Epithelial cell of esophagus (primary cell): ENCODE results near the gene ACIN1.

Experiments used
- DNase-seq: peaks from one replicate; pipeline ENCODE4 v3.0.0; 2010; ENCODE audit warnings: low read depth
- H3K4me3 ChIP-seq: 2 replicates; pipeline ENCODE4 v1.5.1; 2011; ENCODE audit warnings: mild to moderate bottlenecking, low read length, control low read depth
- CTCF ChIP-seq: IDR thresholded peaks from 2 replicates; pipeline ENCODE4 v1.5.1; 2011; ENCODE audit warnings: low read depth, mild to moderate bottlenecking, low read length, control low read depth, inconsistent platforms; ENCODE audit not compliant: insufficient read depth; ENCODE audit errors: missing control alignments

Gene ACIN1, protein sequence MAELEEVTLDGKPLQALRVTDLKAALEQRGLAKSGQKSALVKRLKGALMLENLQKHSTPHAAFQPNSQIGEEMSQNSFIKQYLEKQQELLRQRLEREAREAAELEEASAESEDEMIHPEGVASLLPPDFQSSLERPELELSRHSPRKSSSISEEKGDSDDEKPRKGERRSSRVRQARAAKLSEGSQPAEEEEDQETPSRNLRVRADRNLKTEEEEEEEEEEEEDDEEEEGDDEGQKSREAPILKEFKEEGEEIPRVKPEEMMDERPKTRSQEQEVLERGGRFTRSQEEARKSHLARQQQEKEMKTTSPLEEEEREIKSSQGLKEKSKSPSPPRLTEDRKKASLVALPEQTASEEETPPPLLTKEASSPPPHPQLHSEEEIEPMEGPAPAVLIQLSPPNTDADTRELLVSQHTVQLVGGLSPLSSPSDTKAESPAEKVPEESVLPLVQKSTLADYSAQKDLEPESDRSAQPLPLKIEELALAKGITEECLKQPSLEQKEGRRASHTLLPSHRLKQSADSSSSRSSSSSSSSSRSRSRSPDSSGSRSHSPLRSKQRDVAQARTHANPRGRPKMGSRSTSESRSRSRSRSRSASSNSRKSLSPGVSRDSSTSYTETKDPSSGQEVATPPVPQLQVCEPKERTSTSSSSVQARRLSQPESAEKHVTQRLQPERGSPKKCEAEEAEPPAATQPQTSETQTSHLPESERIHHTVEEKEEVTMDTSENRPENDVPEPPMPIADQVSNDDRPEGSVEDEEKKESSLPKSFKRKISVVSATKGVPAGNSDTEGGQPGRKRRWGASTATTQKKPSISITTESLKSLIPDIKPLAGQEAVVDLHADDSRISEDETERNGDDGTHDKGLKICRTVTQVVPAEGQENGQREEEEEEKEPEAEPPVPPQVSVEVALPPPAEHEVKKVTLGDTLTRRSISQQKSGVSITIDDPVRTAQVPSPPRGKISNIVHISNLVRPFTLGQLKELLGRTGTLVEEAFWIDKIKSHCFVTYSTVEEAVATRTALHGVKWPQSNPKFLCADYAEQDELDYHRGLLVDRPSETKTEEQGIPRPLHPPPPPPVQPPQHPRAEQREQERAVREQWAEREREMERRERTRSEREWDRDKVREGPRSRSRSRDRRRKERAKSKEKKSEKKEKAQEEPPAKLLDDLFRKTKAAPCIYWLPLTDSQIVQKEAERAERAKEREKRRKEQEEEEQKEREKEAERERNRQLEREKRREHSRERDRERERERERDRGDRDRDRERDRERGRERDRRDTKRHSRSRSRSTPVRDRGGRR

GRCh38 chr14:23094666-23095195 is at the start of gene ACIN1:
Gene ACIN1 (minus strand): TSS chr14:23095136. CDS start chr14:23095112, 24 bp downstream.
- no peak for TF ChIP-seq CTCF
- peak; percentile 79 for DNase-seq
- H3K4me3 ChIP-seq, result peak within 1 kb of the TSS; percentile 93

GRCh38 chr14:23143911-23144310 is 49.0 kb upstream of the ACIN1 start:
- H3K4me3 ChIP-seq, result no peak overlapping the region
- no peak for DNase-seq
- no peak for TF ChIP-seq CTCF

- no peak for TF ChIP-seq CTCF
- no peak overlapping the region for H3K4me3 ChIP-seq
- DNase-seq, result peak; percentile 57
Measured at GRCh38 chr14:23142826-23143225, 47.9 kb upstream of the ACIN1 start.

GRCh38 chr14:23141706-23142444 is 46.9 kb upstream of the ACIN1 start:
- DNase-seq, result peak; percentile 59
- no peak for TF ChIP-seq CTCF
- no peak overlapping the region for H3K4me3 ChIP-seq

GRCh38 chr14:23140371-23140770 is 45.4 kb upstream of the ACIN1 start:
- DNase-seq, result no peak
- no peak for TF ChIP-seq CTCF
- H3K4me3 ChIP-seq, result no peak overlapping the region

DNA sequence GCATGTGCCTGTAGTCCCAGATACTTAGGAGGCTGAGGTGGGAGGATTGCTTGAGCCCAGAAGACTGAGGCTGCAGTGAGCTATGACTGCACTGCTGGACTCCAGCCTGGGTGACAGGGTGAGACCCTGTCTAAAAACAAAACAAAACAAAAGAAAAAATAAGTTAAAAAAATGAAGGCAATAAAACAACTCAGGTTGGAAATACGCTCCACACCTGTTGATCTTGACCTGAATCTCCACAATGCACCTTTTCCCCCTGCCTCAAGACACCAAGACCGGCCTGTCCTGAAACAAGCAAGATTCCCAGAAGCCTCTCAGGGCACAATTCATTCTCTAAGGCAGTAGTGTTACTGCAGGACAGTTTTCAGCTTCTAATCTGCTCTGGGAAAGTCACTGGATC is 44.9 kb upstream of the ACIN1 start:
- H3K4me3 ChIP-seq, result no peak overlapping the region
- no peak for DNase-seq
- no peak for TF ChIP-seq CTCF
